HT1080 (cell line): ENCODE results near the gene C1QTNF4. TPM values are rescaled to one million over a fixed set of nuclear protein-coding genes. Genes with fewer than 3 reads are reported as not detected.
A peak's percentile ranks its signal among the peaks of the same experiment; 100 is the strongest.
"Not testable (repeated sequence)": the region's sequence is repeated elsewhere in the genome, so short reads cannot be mapped to it uniquely, and the experiment has no call there.

Experiments
- DNase-seq: peaks from one replicate; pipeline ENCODE4 v3.0.0-alpha.2; 2015; ENCODE audit warnings: low read depth
- polyA plus RNA-seq, 2 experiments: library from polyadenylated mRNA; depleted of rRNA; stranded (reverse); fragments of >200 nt; gene quantifications; 2 replicates each; pipeline ENCODE4 v1.2.3, GENCODE V29; 2015
- total RNA-seq: library from RNA; depleted of rRNA; stranded (reverse); fragments of >200 nt; shearing (Covaris generic); gene quantifications from 2 replicates; pipeline ENCODE4 v1.2.3, GENCODE V29; 2014; rRNA removed

C1QTNF4 gene
- total RNA-seq: not detected in 2 replicates
- not detected in 2 replicates for polyA plus RNA-seq (2015; cell fraction: cytosol; rRNA removed)
- polyA plus RNA-seq (2015; cell fraction: nucleus; rRNA removed): not detected in 2 replicates

- DNase-seq: no peak
Observed at GRCh38 chr11:47593934-47594855, at the start of gene C1QTNF4. TSS of gene C1QTNF4 (minus strand) at chr11:47594411. CDS start at chr11:47590810, 3,601 bp downstream.

- peak; percentile 96 for DNase-seq
Observed at GRCh38 chr11:47642099-47642855, 48.1 kb upstream of the C1QTNF4 start, which contains the start of gene MTCH2. TSS of gene MTCH2 (minus strand) at chr11:47642559. CDS start at chr11:47642465, 94 bp downstream.

- DNase-seq: no peak
Observed at GRCh38 chr11:47641600-47642098, 47.4 kb upstream of the C1QTNF4 start.

- DNase-seq: not testable (repeated sequence)
Observed at GRCh38 chr11:47640506-47640905, 46.3 kb upstream of the C1QTNF4 start.

GRCh38 chr11:47636331-47636730 is 42.1 kb upstream of the C1QTNF4 start:
- DNase-seq: not testable (repeated sequence)

GRCh38 chr11:47631473-47631872 is 37.3 kb upstream of the C1QTNF4 start:
- no peak for DNase-seq

- no peak for DNase-seq
Observed at GRCh38 chr11:47628026-47628425, 33.8 kb upstream of the C1QTNF4 start.

GRCh38 chr11:47626234-47626633 is 32.0 kb upstream of the C1QTNF4 start:
- no peak for DNase-seq

GRCh38 chr11:47620836-47621378 is 26.7 kb upstream of the C1QTNF4 start:
- DNase-seq: no peak

- no peak for DNase-seq
Observed at GRCh38 chr11:47617417-47617809, 23.2 kb upstream of the C1QTNF4 start.

GRCh38 chr11:47616726-47617416 is 22.7 kb upstream of the C1QTNF4 start:
- DNase-seq: peak; percentile 37

DNA sequence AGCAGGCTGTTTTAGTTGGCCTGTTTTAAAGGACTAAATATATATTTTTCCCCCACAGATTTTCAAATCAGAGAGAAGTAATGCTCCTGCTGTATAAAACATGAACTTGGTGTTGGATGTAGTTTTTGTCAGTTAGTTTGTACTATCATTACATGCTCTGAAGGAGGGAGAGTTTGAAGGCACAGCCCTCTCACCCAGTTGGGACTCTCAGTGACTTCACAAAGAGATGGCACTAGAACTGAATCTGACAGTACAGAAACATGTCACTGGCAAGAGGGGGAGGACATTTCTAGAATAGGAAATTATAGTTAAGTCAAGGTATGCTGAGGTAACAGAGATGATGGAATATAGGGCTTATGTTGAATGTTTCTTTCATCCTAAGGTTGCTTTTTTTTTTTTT is 21.0 kb upstream of the C1QTNF4 start:
- DNase-seq: no peak

DNA sequence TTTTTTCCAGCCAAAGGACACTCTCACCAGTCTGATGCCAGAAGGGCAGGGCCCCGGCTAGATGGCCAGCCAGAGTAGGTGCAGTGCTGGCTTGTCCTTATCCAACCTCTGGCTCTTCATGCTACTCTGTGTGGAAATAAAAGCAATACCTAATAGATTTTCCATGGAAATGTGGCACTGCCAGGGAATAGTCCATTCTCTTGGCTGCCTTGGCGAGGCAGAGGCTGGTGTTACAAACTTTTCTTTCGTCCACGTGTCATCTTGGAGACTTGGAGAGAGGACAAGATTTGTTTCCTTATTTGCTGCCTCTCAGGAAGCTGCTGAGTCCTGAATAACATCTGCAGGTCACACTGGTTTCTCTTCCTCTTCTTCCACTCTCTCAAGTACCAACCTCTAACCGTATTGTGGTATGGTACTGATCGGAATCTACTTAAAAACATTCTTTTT is 17.2 kb upstream of the C1QTNF4 start:
- DNase-seq: no peak

- no peak for DNase-seq
Observed at GRCh38 chr11:47609675-47610074, 15.5 kb upstream of the C1QTNF4 start.

DNA sequence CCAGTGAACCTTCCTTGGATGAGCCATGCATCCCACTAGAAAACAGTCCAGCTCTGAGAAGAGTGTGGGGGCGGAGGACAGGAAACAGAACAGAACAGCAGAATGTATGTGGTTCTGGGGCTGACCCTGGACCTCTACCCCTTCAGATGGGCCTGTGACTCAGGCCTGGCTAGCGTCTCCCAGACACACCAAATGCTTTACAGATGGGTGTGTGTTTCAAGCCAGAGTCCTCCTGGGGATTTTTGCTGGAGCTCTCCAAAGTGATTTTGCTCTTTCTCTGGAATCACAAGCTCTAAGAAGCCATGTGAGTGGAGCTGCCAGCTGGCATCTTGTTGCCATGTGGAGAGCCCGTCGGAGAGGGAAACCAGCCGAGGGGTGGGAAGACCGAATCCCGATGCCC is 13.2 kb upstream of the C1QTNF4 start:
- DNase-seq: peak; percentile 64

DNA sequence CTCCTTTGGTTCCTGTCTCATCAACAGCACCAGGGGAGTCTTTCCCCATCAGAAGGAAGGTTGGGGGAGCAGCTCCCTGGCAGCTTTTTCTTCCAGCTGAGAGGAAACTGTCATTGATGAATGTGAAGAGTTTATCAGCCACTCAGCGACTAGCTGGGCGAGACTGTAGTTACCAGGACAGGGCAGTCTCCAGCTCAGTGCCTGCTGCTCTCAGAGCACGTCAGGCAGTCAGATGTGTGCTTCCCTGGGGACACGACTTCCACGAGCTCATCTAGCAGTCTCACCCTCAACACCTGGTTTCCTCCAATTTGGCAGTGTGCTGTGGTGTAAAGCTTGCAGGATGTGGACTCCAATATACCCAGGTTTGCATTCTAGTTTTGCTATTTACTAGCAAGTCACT is 12.5 kb upstream of the C1QTNF4 start:
- DNase-seq: no peak

DNA sequence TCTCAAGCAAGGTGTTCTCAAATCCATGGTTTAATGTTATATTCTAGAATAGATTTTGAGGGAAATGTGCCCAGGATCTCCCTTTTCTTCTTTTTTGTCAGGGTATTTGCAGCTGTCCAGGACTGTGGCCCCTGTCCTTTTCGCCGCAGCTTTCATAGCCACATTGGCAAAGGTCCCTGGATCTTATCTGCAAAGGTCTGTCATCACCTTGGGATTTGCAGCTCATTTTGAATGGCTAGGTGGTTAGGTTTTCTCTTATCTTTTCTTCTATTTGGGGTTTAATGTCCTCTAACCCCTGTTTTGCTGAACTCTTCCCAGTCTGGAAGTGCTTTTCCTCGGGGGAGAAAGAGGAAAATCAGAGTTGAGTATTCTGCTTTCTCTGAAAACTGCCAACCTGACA is 11.7 kb upstream of the C1QTNF4 start:
- DNase-seq: no peak

DNA sequence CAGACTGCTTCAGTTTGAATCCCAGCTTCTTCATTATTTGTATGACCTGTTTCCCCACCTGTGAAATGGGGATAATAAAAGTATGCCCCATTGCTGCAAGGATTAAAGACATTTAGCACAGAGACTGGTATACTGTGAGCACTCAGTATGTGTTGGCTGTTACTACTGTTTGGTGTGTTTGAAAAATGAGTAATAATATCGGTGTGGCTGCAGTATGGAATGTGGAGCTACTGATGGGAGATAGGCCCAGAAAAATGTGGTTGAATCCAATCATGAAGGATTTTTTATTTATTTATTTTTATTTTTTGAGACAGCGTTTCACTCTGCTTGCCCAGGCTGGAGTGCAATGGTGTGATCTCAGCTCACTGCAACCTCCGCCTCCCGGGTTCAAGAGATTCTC is 9.1 kb upstream of the C1QTNF4 start:
- DNase-seq: no peak

GRCh38 chr11:47599902-47600301 is 5.7 kb upstream of the C1QTNF4 start:
- DNase-seq: no peak

DNA sequence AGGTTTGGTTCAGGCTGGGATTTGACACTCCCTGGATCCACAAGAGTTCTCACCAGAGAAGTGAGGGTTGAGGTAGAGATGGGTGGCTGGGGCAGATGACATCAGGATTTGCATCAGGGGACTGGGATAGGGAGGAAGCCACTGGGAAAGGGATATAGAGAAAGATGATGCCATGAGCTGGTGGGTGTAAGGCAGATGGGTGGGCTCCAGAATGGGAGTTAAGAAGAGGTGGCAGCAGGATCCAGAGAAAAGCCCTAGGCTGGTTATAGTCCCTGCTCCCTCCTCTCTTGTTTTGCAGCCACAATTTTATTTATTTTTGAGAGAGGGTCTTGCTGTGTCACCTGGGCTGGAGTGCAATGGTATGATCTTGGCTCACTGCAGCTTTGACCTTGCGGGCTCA is 1.8 kb upstream of the C1QTNF4 start:
- no peak for DNase-seq

- DNase-seq: no peak
Observed at GRCh38 chr11:47595029-47595428, 818 bp upstream of the C1QTNF4 start.
